Stimulated activated CD4-positive, alpha-beta T cell treated with anti-CD3 and anti-CD28 coated beads, Interleukin-4, amount 100 ng/mL, for 24 hours (primary cell): ENCODE measurements around the gene CCDC70.
"Not testable (repeated sequence)": the region's sequence is repeated elsewhere in the genome, so short reads cannot be mapped to it uniquely, and the experiment has no call there.

ENCODE experiments used
- DNase-seq: peaks from one replicate; pipeline ENCODE4 v3.0.0-alpha.2; 2020

CCDC70 gene

GRCh38 chr13:51865838-51866237, 4.1 kb downstream of the CCDC70 start:
- no peak for DNase-seq

- no peak for DNase-seq
These were observed 5.3 kb downstream of the CCDC70 start for GRCh38 chr13:51867062-51867461.

DNA sequence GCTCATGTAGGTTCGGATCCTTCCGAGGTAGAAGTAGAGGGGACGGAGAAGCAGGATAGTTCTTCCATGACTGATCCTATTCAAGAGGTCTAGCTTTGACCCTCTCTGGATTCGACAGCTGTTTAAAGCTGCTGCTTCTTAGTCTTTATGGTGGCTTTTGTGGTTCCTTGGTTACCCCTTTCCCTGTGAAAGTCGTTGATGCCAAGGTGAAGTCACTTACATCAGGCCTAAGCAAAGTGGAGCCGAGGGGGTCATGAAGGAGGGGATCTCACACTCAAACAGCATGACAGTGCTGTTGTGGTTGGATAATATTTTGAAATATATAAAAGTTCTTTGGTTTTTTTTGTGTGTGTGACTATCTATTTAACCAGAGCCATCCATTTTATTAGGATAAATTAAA, 8.1 kb downstream of the CCDC70 start:
- no peak for DNase-seq

GRCh38 chr13:51870616-51871015, 8.8 kb downstream of the CCDC70 start:
- DNase-seq = no peak

GRCh38 chr13:51873117-51873798, 11.5 kb downstream of the CCDC70 start:
- no peak for DNase-seq

DNA sequence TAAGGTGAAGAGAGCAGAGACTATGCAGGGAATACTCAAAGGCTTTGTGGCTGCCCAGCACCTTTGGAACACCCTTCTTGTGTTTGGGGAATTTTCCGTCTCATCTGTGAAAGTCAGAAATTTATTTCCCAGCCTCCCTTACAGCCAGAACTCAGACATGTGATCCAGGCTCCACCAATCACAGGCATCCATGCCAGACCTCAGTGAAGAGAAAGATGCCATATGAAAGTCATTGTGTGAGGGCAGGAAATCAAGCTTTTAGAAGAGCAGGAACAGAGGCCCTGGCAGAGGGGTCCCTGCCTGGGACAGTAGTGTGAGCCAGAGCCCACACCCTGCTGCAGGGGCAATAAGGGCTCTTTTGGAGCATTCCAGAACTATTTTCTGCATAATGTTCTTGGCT, 12.1 kb downstream of the CCDC70 start:
- no peak for DNase-seq

DNA sequence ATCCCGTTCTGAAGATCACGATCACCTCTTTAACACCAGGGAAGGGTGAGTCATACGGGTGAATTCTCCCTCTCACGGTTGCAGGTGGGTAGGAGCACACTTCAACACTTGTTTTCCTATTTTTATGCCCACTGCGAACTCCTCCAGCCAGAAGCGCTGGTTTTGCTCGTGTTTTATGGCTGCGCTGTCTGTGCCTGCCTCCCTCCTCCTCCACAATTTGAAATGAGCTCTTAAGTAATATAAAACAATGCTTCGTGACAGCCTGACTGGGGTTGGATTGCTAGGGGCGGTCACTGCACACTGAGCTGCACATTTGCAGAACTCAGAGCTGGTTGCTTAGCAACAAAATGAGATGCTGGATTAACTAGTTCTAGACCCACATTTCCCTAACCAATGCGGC, 12.9 kb downstream of the CCDC70 start:
- no peak for DNase-seq

- DNase-seq = no peak
These were observed 17.4 kb downstream of the CCDC70 start for GRCh38 chr13:51879133-51879532.

- no peak for DNase-seq
These were observed 19.5 kb downstream of the CCDC70 start for GRCh38 chr13:51881296-51881695.

DNA sequence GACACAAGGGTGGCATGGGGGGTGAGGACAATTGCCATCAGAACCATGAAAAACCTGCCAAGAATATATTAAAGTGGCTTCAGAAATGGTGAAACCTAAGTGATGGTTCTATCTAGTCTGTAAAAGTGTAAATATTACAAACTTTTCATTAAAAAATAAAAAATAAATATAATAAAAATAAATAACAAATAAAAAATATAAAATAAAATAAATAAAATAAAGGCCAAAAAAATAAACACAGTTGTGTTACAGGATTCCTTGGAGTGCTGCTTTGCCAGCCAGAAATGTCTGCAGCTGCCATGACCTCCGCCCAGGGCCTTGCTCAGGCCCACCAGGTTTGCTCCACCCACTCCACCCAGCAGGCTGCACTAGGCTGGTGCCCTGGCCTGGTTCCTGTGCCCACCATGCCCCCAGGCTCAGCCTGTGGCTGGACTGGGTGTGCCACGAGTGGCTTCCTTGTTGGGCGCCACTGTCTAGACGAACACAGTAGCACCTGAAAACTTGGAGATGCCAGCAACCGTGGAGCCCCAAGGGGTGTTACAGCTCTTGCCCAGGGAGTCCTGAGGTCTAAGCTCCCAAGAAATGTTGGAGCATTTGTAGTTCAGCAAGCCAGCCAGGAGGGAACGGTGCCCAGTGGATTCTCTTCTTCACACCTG, 20.9 kb downstream of the CCDC70 start:
- no peak for DNase-seq

GRCh38 chr13:51883226-51883600, 21.4 kb downstream of the CCDC70 start:
- no peak for DNase-seq

- no peak for DNase-seq
These were observed 23.9 kb downstream of the CCDC70 start for GRCh38 chr13:51885651-51886050.

- no peak for DNase-seq
These were observed 25.7 kb downstream of the CCDC70 start for GRCh38 chr13:51887468-51887867.

DNA sequence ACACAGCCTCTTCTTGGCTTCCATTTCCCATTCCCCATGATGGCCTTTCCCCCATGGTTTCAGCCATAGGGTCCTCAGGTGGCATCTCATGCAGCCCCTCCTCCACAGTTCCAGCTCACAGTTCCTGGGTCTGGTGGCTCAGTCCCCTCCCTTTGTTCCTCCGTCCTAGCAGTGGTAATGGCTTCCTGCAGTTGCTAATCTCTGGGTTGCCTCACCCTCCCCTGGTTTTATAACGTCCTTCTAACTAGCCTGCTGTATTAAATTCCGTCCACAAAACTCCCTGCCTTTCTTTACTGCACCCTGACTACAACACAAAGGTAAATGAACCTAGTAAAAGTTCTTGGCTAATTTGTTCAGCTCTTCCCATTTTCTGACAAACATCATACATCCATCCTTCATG, 30.9 kb downstream of the CCDC70 start:
- DNase-seq = no peak

GRCh38 chr13:51894239-51894638, 32.5 kb downstream of the CCDC70 start:
- DNase-seq = no peak

DNA sequence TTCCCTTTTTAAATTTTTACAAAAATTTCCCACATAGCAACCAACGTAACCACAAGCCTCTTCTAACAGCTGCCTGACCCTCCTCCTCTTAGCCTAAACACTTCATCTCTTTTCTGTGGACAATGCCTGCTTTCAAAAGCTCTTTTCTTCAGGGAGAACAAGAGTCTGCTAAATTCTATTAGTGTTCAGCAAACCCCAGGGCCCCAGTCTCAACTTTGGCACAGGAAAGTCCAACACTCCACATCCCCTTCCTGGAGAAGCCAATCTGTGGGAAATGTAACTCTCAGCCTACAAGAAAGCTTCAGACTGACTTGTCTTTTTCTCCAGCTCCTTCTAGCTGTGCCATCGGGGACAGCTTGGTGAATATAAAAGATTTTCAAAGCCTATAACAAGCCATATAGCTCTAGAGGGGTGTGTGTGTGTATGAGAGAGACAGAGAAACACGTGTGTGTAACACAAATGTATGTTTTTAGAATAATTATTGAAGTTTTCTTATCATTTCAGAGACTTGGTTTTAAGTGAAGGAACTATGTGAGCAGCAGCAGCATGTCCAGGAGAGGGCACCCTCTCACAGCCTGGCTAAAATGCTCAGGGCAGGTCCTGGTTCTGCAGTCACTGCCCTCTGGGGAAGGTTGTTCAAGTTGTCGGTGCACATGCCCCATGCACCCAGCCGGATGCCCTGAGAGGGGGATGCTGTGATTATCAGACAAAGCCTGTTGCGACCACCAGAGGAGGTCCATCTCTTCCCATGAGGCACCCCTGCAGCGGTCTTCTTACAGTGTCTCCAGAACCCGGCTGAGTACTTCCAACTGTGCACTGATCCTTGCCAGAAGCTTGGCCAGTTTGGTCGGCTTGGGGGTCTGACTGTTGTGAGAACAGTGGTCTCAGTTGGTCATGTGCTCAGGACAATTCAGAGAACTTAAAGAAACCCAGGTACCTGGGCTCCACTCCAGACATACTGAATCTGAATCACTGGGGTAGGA, 34.4 kb downstream of the CCDC70 start:
- peak; percentile 54 for DNase-seq

DNA sequence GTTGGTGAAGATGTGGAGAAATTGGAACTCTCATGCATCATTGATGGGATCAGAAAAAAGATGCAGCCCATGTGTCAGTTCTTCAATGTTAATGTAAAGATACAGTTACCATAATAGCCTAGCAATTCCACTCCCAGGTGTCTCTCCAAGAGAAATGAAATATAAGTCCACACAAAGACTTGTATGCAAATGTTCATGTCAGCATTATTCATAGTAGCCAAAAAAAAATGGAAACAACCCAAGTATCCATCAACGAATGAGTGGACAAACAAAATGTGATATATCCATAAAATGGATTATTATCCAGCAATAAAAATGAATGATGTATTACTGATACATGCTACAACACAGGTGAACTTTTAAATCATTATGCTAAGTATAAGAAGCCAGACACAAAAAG, 38.7 kb downstream of the CCDC70 start:
- no peak for DNase-seq

DNA sequence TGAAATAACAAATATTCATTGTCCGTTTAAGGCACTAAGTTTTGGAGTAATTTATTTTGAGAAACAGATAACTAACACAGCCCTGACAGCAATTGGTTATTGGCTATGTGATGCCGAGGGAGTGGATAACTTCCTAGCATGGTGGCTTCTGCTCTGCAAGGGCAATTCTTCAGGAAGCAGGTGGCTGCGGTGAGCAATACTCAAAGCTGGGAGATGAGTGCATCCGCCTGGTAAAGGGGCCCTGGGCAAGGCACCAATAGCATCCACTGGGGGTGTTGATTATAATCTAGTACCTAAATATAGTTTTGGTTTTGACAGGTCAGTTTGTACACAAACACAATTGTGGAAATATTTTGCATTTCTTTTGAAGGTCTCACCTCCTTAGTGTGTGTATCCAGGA, 41.0 kb downstream of the CCDC70 start:
- DNase-seq = no peak

GRCh38 chr13:51905787-51906186, 44.0 kb downstream of the CCDC70 start:
- no peak for DNase-seq

DNA sequence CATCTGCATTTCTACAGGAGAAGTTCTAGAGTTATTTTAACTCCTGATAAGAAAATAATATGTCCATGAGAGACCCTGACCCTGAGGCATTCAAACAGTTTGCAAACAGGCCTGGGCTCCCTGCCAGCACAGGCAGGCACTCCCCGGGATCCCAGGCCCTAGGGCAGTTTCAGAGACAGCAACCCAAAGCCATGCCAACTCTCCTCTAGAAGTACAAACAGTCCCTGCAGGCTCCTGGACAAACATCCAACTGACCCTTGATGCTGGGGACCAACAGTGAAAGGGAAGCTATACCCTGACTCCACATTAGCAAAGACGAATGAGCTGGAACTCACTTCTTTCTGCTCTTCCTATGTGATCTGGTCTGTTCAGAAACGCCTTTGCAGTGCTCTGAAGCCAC, 44.8 kb downstream of the CCDC70 start:
- DNase-seq = no peak

- no peak for DNase-seq
These were observed 45.4 kb downstream of the CCDC70 start for GRCh38 chr13:51907040-51907732.

- not testable (repeated sequence) for DNase-seq
These were observed 47.5 kb downstream of the CCDC70 start for GRCh38 chr13:51909265-51909664.

DNA sequence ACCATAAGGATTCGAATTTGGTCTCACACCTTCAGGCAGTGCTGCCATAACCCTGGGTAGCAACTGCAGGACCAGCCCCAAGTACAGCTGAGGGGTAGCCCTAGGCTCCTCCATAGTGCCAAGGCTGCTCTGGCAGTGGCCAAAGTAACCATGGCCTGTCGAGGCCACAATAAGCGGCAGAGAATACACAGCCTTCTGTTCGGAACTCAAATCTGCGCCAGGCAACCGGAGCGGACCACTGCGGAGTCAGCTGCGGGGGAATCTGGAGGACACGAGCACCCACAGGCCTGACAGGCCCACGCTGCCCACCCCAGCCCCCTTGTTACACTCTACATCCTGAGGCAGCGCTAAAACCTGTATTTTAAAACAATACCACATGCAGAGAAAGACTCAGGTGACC, 48.7 kb downstream of the CCDC70 start:
- DNase-seq = no peak
